ENCODE results near the gene TNFSF13. TPM values are rescaled to one million over a fixed set of nuclear protein-coding genes. Genes with fewer than 3 reads are reported as not detected.

TNFSF13 gene
- total and polyA plus RNA-seq, 2 of the 4 experiments (the other 2 are of a cell fraction), result 1.3 TPM; not detected in 1

DNA sequence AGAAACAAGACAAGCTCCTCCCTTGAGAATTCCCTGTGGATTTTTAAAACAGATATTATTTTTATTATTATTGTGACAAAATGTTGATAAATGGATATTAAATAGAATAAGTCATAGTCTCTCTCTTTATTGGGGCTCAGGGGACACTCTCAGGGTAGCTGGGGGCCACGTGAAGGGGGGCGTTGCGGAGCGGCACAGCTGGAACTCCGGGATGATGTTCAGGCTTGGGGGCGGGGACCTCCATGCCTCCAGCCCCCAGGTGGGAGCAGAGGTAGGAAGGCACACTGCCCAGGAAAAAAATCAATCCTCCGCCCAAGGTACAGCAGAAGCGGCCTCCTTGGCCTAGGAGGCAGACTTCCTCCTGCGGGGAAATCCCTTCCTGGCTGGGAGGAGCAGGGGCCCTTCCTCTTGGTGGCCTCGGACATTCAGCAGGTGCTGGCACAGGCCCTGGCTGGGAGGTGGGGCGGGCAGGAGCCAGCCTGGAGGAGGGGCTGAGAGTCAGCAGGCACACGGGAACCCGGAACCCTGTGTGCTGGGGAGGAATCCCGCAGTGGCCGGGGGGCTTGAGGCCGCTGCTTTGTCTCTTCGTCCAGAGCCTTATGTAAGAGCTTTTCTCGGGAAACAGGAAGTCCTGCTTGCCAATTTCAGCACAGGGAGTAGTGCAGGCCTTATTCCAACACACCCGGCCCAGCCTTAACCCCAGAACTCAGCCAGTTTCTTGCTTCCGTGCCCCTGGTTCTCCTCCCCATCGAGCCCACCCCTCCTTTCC, 591 bp upstream of the TNFSF13 start:
- ChIA-PET POLR2A (ENCODE audit: unreplicated experiment) (interaction anchor here (0.6 kb wide), 2 partner anchors 8 to 340 kb away, joined by 5 to 10 read pairs; no protein-coding TSS in a partner anchor), CTCF (no interaction called here)
- Histone ChIP-seq H2AFZ (replicated peaks; ENCODE audit: low read length, poor library complexity) (peak overlapping the region; percentile 92), H2BK120ac (ENCODE audit: low read depth, low read length) (no peak overlapping the region; the same call in 1 of the 2 replicates), H3K4ac (ENCODE audit: low read depth, low read length) (peak overlapping the region; percentile 56), H3K9me3 (ENCODE audit: control insufficient read depth, insufficient read depth, low read length) (no peaks in the 10 kb centered on the region), H3K79me1 (ENCODE audit: low read depth in 1 of 2, low read length in 2 of 2) (peaks cover 5 to 11% of the 10 kb centered on the region in 2 experiments; a peak in 3 of 4 replicates), H4K91ac (ENCODE audit: insufficient read depth, low read depth, low read length) (no peak overlapping the region), H3K4me3 (ENCODE audit: insufficient read depth, low read depth, low read length) (no peak overlapping the region), H3K4me2 (ENCODE audit: low read depth, low read length) (no peak overlapping the region), H2BK15ac (ENCODE audit: low read depth, low read length) (no peak overlapping the region), H4K5ac (ENCODE audit: low read depth, low read length) (peak overlapping the region; percentile 72), H2AK9ac (replicated peaks; ENCODE audit: low read depth, low read length, poor library complexity) (peak overlapping the region; percentile 75), H2BK20ac (ENCODE audit: low read depth, low read length) (no peak overlapping the region), H2BK5ac (ENCODE audit: low read depth, low read length, poor library complexity, severe bottlenecking) (no peak overlapping the region), H2AK5ac (ENCODE audit: low read depth, low read length) (peak overlapping the region; percentile 58), H3K27ac (ENCODE audit: insufficient read depth, low read length) (peak overlapping the region; percentile 3; the same call in 1 of the 2 replicates), H3K27me3 (ENCODE audit: control insufficient read depth, insufficient read depth, low read length) (no peaks in the 10 kb centered on the region), H3K4me1 (ENCODE audit: control insufficient read depth, insufficient read depth, low read length) (peaks cover 9% of the 10 kb centered on the region), H3K9ac (ENCODE audit: low read depth, low read length) (peak overlapping the region; percentile 24; the same call in 1 of the 2 replicates), H3K18ac (ENCODE audit: low read depth, low read length) (no peak overlapping the region), H4K20me1 (ENCODE audit: insufficient read depth, low read length) (no peaks in the 10 kb centered on the region), H3K9me1 (ENCODE audit: insufficient read depth, low read length) (no peaks in the 10 kb centered on the region), H3K36me3 (ENCODE audit: control insufficient read depth, insufficient read depth, low read length) (no peaks in the 10 kb centered on the region), H4K8ac (ENCODE audit: low read depth in 2 of 2, low read length in 2 of 2) (peak overlapping the region; percentile 52 to 88; a peak in 3 of 4 replicates), H3K14ac (replicated peaks; ENCODE audit: low read depth, low read length) (no peak overlapping the region; the same call in 1 of the 2 replicates), H3K23ac (ENCODE audit: low read depth, low read length) (no peak overlapping the region), H3K56ac (ENCODE audit: extremely low read depth, insufficient read depth, low read length) (no peak overlapping the region)
- DNase-seq (peak; percentile 49), ATAC-seq (ENCODE audit: low read depth) (no peak)
- WGBS, 2 experiments (ENCODE audit: extremely low coverage in 2 of 2, insufficient read length in 1 of 2), result 28% methylated on average over 3 of the region's 21 CpGs; no CpG with 5 or more reads in 1 of the 2 experiments
- dilution Hi-C loops (cut with HindIII; ENCODE audit: low sequenced_read_pairs, unreplicated experiment) (no loop called here), intact Hi-C loops (cut with micrococcal nuclease) (no loop called here), in situ Hi-C loops (cut with MboI; ENCODE audit: low sequenced_read_pairs) (loop anchor here (10.0 kb wide), 1 partner anchor 203 kb away; the partner anchor contains the start of genes KCTD11 and TMEM95)
- no TSS peak for BruUV-seq (replicated peaks)
- TF ChIP-seq MAFK (IDR thresholded peaks at IDR 0.05; ENCODE audit: low read depth, low read length), result no peak
- no peak for TF ChIP-seq POLR2A (IDR thresholded peaks at IDR 0.05; ENCODE audit: low read depth, low read length)

Data from IMR-90 (cell line).